NCI-H82 treated with DMSO at 0.1 percent for 48 hours (cell line): ENCODE measurements around the gene GRAMD1A.

Experiments used
- DNase-seq: peaks from one replicate; lab custom pipeline; 2025; ENCODE audit not compliant: unreplicated experiment; lab: John Stamatoyannopoulos, UW

Gene GRAMD1A

DNA sequence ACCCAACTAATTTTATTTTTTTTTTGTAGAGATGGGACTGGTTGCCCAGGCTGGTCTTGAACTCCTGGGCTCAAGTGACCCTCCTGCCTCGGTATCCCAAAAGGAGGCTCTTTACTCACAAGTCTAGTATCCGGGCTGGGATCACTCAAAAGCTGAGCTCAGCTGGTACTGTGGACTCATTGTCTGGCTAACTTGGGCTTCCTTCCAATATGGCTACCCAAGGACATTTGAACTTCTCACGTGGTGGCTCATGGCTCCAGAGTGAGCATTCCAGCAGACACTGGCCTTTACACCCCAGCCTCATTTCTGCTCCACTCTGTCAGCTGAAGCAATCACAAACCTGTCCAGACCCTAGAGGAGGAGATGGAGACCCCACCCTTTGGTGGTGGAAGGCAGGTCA is 70.3 kb downstream of the GRAMD1A start:
- DNase-seq = no peak

- DNase-seq = no peak
These were observed 73.4 kb downstream of the GRAMD1A start for GRCh38 chr19:35073516-35073915.

DNA sequence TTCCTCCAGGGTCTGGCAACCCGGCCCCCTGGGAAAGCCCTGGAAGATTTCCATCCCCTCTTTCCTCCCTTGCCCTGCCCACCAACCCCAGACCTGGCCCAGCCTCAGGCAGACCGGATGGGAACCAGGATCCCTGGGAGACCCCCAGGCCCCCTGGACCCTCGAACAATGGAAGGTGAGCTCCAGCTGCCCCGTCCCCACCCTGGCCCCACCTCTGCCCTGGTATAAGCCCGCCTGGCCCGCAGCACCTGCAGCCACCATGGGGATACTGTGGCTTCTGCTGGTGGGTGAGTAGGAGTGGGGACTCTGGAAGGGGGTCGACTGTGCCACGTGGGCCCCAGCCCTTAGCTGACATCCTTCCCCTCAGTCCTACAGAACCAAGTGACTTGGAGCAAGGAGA is 73.8 kb downstream of the GRAMD1A start:
- no peak for DNase-seq

- DNase-seq = no peak
These were observed 74.5 kb downstream of the GRAMD1A start for GRCh38 chr19:35074426-35075201.

GRCh38 chr19:35075202-35076025 is 75.3 kb downstream of the GRAMD1A start:
- DNase-seq = no peak

- DNase-seq = no peak
These were observed 75.9 kb downstream of the GRAMD1A start for GRCh38 chr19:35076026-35076370.
